GM18867 (cell line): ENCODE data around the gene SULT1A2.
"Not testable (repeated sequence)": the region's sequence is repeated elsewhere in the genome, so short reads cannot be mapped to it uniquely, and the experiment has no call there.

Experiments
- ATAC-seq: cut with Tn5 transposase; IDR thresholded peaks from one replicate; pipeline ENCODE4 v1.9.1; 2021; ENCODE audit warnings: mild to moderate bottlenecking, moderate library complexity; ENCODE audit not compliant: unreplicated experiment

The SULT1A2 gene

GRCh38 chr16:28596840-28597691 lies at the start of gene SULT1A2:
SULT1A2 (minus strand) TSS chr16:28597050; CDS start chr16:28595930, 1,120 bp downstream.
- ATAC-seq: no peak

- not testable (repeated sequence) for ATAC-seq
Measured at GRCh38 chr16:28639959-28640358, 43.1 kb upstream of the SULT1A2 start.

DNA sequence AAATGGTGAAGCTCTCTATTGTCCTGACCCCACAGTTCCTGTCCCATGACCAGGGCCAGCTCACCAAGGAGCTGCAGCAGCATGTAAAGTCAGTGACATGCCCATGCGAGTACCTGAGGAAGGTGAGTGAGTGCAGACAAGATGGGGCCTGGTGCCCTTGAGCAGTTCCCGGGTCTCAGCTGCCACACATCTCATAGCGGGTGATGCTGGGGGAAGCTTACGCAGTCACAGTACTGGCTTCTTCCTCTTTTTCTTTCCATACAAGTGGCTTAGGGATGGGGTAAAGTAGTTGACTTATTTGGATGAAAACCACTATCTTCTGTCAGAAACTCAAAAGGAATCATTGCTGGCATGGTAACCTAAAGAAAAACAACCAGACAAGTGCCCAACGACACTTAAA lies 41.5 kb upstream of the SULT1A2 start:
- ATAC-seq: not testable (repeated sequence)

DNA sequence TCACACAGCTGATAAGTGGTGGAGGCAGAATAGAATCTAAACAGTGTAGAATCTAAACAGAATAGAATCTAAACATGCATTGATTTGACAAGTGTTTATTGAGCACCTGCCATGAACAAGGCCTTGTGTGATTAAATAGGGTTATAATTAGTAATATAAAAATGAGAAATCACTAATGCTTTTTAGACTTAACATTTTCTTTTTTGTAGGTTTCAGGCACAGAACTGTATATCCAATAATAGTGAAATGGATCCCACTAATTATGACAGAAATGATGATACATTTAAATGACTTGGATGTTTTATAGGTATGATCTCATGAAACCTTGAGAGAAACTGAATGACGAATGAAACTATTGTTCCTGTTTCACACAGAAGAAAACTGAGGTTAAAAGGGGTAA lies 40.9 kb upstream of the SULT1A2 start, which contains the start of gene NPIPB8:
TSS of gene NPIPB8 (plus strand) at position 301 of the 400 bp plus-strand sequence. CDS start 296 bp downstream, outside the sequence.
- not testable (repeated sequence) for ATAC-seq

GRCh38 chr16:28636093-28636823 lies 39.4 kb upstream of the SULT1A2 start:
- ATAC-seq: not testable (repeated sequence)

DNA sequence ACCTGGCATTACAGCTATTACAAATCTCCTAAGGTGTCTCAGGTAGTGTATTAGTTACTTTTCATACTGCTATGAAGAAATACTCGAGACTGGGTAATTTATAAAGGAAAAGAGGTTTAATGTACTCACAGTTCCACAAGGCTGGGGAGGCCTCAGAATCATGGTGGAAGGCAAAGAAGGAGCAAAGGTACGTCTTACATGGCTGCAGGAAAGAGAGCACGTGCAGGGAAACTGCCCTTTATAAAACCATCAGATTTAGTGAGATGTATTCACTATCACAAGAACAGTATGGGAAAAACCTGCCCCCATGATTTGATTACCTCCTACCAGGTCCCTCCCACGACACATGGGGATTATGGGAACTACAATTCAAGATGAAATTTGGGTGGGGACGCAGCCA lies 34.1 kb upstream of the SULT1A2 start:
- not testable (repeated sequence) for ATAC-seq

- ATAC-seq: no peak
Measured at GRCh38 chr16:28623172-28623711, 26.4 kb upstream of the SULT1A2 start.

- ATAC-seq: not testable (repeated sequence)
Measured at GRCh38 chr16:28622532-28623171, 25.8 kb upstream of the SULT1A2 start.

DNA sequence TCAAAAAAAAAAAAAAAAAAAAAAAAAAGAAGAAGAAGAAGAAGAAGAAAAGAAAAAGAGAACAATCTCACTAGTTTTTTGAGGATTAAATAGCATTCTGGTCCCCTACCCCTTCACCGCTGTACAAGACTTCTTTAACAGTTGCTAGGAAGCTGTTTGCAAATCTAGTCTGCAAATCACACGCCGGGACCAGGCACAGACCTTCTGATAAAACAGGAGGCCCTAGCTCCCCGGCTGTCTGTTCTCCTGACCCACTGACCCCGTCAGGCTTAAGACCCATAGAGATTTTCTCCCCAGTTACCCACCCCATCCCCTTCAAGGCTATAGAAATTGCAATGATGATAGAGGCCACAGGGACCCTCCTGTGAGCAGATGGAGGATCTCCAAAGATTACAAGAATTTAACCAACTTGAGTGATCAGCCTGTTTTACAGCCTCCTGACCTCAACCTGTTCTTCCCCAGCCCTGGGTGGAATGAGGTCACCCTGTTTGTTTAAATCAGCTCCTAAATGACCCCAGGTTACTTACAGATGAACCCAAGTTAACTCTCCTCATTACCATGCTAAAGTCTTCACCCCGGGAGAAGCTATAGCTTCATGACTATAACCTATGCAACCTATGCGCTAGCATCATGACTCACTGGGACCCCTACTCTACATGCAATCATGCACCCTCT lies 24.8 kb upstream of the SULT1A2 start:
- ATAC-seq: no peak

DNA sequence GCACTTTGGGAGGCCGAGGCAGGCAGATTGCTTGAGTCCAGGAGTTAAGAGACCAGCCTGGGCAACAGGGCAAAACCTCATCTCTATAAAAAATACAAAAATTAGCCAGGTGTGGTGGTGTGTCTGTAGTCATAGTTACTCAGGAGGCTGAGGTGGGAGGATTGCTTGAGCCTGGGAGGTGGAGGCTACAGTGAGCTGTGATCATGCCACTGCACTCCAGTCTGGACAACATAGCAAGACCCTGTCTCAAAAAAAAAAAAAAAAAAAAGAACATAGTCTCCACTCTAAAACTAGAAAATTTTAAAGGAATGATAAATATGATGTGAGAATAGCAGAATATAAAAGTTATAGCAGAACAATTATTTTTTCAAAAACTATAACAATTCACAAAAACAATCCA lies 23.5 kb upstream of the SULT1A2 start:
- ATAC-seq: not testable (repeated sequence)

DNA sequence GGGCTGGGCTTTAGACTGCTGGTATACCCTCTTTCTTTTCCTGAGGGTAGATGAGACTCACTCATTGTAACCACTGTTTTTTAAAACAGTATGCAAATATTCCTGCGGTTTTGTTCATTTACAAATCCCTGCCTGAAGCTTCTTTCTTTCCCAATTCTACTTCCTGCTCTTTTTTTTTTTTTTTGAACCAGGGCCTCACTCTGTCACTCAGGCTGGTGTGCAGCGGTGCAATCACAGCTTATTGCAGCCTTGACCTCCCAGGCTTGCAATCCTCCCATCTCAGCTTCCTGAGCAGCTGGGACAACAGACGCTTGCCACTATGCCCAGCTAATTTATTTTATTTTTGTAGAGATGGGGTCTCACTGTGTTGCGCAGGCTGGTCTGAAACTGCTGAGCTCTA lies 21.0 kb upstream of the SULT1A2 start:
- ATAC-seq: no peak

DNA sequence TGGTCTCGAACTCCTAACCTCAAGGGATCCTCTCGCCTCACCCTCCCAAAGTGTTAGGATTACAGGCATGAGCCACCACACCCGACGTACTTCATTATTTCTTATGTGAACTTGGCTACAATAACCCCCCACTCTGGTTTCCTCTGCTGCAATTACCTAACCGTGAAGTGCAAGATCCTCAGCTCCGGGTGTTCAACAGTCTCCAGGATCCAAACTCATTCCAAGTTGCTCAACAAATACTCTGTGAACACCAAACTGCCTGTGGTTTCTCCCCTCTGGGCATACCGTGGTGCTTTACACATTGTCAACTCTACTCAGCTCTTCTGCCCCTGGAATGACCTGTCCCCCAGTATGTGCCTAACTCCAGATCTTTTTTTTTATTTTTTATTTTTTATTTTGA lies 19.8 kb upstream of the SULT1A2 start:
- ATAC-seq: no peak

DNA sequence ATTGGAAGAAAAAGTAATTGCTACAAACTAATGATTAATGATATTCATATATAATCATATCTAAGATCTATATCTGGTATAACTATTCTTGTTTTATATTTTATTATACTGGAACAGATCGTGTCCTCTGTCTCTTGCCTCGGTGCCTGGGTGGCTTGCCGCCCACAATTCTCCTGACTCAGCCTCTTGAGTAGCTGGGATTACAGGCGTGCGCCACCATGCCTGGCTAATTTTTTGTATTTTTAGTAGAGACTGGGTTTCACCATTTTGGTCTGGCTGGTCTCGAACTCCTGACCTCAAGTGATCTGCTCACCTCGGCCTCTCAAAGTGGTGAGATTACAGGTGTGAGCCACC lies 19.4 kb upstream of the SULT1A2 start:
- not testable (repeated sequence) for ATAC-seq

DNA sequence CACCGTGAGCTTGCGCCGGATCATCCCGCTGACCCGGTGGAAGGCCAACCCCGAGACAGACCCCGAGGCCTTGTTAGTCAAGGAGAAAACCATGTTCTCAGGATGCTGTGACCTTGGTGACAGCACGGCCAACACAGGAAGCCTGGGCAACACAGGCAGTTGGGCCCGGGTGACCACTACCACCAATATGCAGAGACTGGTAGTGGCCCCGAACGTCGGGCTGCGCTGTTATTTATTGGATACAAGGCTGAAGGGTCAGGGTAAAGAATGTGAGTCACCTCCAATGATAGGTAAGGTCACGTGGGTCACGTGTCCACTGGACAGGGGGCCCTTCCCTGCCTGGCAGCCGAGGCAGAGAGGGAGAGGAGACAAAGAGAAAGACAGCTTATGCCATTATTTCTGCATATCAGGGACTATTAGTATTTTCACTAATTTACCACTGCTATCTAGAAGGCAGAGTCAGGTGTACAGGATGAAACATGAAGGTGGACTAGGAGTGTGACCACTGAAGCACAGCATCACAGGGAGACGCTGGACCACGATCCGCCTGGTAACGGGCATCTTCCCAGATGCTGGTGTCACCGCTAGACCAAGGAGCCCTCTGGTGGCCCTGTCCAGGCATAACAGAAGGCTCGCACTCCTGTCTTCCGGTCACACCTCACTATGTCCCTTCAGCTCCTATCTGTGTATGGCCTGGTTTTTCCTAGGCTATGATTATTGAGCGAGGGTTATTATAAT lies 18.8 kb upstream of the SULT1A2 start:
- not testable (repeated sequence) for ATAC-seq

DNA sequence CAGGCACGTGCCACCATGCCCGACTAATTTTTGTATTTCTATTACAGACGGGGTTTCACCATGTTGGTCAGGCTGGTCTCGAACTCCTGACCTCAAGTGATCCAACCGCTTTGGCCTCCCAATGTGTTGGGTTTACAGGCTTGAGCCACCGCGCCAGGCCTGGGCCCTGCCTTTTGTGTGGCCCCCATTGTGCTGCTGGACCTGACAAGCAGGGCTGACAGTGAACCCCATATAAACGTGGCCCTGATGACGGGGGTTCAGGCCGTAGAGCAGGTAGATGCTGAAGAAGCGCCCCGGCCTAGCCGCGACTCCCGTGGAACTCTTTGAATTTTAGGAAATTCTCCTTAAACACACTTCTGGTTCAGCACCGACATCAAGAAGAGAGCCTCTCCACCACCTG lies 17.7 kb upstream of the SULT1A2 start:
- not testable (repeated sequence) for ATAC-seq

- ATAC-seq: not testable (repeated sequence)
Measured at GRCh38 chr16:28613912-28614311, 17.1 kb upstream of the SULT1A2 start.

DNA sequence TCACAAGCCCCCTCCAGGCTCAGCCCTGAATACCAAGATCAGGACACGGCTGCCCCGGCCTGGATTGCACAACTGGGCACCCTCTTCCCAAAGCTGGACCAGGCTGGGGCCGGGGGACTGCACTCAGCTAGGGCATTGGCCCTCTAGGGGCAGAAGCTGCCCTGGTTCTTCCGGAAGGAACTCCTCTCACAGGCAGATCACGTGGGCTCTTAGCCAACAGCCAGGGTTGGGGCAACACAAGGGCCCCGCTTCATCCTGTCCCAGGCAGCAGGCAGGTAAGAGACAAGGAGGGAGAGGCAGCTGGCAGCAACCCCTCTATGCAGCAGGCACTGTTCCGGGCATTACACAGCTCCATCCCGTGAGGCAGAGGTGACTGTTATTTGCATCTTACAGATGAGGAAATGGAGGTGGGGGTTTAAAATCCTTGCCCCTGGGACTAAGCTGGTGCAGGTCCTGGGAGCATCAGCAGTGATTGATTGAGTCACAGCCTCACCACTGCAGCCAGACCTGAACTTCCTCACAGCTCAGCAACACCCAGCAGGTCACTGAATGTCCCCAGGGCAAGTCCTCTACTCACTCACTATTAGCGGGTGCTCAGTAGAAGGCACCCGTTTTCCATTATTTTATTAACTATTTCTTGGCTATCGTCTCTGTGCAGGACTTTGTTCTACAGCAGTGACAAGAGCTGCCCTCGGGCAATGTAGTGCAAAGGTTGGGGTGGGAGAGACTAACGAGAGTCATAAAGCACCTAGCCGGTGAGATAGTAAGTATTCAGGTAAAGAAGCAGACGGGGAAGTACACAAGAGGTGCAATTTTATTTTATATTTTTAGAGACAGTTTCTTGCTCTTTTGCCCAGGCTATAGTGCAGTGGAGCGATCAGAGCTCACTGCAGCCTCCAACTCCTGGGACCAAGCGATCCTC lies 15.8 kb upstream of the SULT1A2 start:
- ATAC-seq: peak; percentile 67

- no peak for ATAC-seq
Measured at GRCh38 chr16:28610595-28611191, 13.8 kb upstream of the SULT1A2 start.
